GM19395 (cell line): ENCODE data around the gene MALT1.
"Not testable (repeated sequence)": the region's sequence is repeated elsewhere in the genome, so short reads cannot be mapped to it uniquely, and the experiment has no call there.

Experiments
- ATAC-seq: cut with Tn5 transposase; IDR thresholded peaks from one replicate; pipeline ENCODE4 v1.9.1; 2021; ENCODE audit warnings: mild to moderate bottlenecking, moderate library complexity; ENCODE audit not compliant: unreplicated experiment

Gene MALT1

DNA sequence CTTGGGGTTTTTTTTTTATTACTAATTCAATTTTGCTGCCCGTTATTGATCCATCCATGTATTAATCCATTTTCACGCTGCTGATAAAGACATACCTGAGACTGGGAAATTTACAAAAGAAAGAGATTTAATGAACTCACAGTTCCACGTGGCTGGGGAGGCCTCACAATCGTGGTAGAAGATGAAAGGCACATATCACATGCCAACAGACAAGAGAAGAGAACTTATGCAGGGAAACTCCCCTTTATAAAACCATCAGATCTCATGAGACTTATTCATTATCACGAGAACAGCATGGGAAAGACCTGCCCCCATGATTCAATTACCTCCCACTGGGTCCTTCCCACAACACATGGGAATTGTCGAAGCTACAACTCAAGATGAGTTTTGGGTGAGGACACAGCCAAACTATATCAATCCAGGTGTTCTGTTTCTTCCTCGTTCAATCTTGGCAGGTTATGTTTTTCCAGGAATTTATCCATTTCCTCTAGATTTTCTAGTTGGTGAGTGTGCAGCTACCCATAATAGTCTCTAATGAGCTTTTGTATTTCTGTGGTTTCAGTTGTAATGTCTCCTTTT is 18.0 kb upstream of the MALT1 start:
- ATAC-seq: not testable (repeated sequence)

DNA sequence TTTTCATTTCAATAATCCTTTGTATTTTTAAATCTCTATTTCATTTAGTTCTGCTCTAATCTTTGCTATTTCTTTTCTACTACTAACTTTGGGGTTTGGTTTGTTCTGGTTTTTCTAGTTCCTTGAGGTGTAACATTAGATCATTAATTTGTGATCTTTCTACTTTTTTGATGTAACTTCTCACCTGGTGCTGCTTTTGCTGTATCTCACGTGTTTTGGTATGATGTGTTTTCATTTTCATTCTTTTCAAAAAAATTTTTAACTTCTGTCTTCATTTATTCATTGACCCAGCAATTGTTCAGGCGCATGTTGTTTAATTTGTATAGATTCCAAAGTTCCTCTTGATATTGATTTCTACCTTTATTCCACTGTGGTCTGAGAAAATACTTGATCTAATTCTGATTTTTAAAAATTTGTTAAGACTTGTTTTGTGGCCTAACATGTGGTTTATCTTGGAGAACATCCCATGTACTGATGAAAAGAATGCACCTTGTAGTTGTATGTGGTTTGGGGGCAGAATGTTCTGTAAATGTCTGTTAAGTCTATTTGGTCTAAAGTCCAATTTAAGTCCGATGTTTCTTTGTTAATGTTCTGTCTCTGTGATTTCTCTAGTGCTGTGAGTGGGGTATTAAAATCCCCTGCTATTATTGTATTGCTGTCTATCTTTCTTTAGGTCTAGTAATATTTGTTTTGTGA is 17.3 kb upstream of the MALT1 start:
- no peak for ATAC-seq

DNA sequence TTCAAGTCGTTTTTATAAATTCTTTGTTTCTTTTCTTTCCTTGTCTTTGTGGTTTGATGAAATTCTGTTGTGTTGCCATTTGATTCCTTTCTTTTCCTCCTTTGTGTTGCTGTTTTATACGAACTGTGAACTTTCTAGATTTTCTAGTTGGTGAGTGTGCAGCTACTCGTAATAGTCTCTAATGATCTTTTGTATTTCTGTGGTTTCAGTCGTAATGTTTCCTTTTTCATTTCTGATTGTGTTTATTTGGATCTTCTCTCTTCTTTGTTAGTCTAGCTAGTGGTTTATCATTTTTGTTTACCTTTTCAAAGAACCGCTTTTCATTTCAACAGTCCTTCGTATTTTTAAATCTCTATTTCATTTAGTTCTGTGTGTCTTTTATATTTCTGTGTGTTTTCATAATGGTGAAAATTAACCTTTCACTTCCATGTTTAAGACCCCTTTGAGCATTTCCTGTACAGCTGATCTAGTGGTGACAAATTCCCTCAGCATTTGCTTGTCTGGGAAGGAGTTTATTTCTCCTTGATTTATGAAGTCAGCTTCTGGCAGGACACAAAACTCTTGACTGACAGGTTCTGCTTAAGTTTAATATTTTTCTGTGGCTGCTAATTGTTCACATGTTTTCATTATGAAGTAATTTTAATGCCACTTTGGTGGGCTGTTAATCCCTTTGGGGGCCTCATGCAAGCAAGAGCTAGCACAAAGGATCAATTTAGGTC is 16.2 kb upstream of the MALT1 start:
- ATAC-seq: no peak

DNA sequence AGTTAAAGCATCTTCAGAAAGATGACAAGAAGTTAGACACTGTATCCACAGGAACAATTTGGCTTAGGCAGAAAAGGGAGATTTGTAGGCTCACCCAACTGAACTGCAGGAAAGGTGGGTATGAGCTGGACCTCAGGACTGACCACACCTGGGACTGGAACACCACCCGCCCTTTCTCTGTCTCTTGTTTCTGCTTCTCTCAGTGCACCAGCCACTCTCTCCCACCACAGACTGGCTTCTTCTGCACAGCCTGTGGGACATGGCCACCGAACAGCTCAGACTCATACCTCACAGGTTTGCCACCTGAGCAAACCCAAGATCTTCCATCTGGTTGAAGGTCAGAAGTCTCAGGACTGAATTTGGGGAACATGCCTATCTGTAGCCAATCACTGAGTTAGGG is 14.2 kb upstream of the MALT1 start:
- no peak for ATAC-seq

DNA sequence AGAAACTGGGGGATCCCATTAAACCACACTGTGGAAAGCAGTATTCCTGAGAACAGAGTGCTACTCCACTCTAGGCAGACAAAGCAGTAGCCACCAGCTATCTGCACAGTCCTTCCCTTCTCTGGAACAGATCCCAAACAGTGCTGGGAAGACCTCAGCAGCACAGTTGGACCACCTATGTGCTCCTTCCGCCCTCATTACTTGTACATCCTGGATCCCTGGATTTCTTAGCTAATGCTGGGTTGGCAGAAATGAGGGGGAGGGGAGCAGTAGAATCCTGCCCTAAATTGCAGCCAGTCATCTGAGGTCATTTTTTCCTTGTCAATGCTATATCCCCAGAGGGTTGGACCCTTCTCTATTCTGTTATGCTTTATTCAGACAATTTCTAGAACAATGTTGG is 13.8 kb upstream of the MALT1 start:
- ATAC-seq: no peak

DNA sequence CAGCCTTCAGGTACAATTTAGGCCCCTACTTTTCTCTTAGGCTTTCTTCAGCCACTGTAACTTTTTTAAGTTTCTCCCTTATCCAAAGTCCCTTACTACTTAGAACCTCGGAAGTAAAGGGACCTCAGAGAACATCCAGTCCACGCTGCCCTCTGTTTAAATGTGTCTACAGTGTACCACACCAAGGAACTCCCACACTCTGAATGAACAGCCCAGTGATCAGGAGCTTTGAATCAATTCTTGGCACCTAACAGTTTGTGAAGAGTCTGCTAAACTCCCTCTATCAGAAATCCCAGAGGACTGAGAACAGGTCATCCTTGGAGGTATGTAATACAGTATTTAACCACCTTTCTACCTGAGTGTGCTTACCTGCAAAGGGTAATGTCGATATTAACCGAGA is 11.6 kb upstream of the MALT1 start:
- ATAC-seq: no peak

DNA sequence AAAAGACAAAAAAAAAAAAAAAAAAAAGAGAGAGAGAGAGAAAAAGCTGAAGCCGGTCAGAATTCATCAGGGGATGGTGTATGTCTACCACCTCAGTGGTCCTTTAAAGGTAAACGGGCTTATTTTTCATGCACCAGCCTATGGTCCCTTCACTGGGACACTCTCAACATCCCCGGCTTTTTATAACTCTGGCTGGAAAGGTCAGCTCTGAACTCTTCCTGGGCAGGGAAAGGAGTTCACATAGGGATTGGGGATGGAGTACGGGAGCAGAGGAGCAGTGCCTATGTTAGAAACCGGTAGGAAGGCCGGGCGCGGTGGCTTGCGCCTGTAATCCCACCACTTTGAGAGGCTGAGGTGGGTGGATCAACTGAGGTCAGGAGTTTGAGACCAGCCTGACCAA is 10.3 kb upstream of the MALT1 start:
- no peak for ATAC-seq

DNA sequence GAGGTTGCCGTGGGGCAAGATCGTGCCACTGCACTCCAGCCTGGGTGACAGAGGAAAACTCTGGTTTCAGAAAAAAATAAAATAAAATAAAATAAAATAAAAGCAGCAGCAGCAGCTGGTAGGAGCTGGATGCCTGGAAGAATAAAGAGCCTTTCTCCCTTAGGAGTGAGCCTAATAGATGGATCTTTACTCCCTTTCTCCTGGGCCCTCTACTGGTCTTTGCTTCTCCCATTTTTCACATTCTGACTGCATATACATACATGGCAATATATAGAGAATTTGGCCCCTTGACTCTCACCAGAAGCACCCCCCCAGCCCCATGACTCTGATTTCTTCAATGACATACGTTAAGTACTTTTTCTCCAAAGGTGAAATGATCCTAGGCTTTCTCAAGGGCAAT is 9.8 kb upstream of the MALT1 start:
- ATAC-seq: no peak

DNA sequence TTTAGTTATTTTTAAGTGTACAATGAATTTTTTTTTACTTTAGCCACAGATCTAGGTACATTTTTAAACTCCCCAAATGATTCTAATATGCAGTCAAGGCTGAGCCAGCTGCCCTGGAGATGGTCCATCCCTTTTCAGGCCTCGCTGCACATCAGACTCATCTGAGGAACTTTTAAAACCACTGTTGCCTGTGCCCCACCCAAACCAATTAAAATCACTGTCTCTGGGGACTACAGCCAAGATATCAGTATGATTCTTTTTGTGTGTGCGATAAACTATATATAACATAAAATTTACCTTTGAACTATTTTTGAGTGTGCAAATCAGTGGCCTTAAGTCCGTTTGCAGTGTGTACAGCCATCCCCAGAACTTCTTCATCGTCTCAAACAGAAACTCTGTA is 9.1 kb upstream of the MALT1 start:
- no peak for ATAC-seq

DNA sequence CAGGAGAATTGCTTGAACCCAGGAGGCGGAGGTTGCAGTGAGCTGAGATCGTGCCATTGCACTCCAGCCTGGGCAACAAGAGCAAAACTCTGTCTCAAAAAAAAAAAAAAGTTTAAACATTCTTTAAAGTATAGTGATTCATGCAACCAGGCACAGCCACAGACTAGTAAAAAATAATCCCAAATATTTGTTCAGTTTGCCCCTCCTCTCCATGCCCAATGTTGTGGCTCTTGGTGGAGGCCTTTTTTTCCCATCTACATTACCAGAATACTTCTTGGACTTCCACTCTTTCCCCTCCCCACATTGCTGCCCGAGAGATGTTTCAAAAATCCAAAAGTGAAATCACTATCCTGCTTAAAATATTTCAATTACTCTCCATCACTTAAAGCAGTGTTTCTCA is 5.1 kb upstream of the MALT1 start:
- no peak for ATAC-seq

DNA sequence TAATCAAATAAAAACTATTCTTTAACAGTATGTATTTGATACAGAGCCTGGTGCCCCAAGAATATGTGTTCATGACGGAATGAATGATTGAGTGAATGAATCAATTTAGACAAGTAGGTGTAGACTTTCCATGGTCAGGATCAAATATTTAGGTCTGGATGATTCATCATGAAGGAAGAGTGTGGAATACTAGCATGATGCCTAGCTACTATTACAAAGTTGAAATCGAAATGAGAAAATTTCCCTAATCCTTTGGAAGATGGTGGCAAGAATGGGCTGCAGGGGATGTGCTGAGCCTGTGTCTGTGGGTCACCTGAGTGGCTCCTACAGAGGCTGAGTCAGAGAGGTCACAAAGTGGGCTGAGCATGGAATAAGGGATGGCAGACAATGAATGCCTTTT is 3.1 kb upstream of the MALT1 start:
- ATAC-seq: no peak

DNA sequence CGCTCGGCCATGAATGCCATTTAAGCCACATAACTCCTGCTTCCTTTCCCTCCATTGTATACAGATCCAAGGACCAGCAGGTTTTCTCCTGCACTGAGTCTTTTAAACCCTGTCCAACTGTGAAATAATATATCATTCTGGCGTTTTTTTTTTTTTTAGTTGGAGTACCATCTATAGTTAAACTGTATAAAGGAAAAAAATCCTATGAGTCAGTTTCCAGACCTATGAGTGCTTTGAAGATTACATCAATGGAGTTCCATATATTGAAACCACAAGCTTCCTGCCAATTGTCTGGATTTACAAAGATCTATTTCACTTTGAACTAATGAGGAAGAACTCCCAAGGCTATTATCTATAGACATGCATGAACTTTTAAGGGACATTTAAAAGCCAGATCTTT is 2.4 kb upstream of the MALT1 start:
- no peak for ATAC-seq

DNA sequence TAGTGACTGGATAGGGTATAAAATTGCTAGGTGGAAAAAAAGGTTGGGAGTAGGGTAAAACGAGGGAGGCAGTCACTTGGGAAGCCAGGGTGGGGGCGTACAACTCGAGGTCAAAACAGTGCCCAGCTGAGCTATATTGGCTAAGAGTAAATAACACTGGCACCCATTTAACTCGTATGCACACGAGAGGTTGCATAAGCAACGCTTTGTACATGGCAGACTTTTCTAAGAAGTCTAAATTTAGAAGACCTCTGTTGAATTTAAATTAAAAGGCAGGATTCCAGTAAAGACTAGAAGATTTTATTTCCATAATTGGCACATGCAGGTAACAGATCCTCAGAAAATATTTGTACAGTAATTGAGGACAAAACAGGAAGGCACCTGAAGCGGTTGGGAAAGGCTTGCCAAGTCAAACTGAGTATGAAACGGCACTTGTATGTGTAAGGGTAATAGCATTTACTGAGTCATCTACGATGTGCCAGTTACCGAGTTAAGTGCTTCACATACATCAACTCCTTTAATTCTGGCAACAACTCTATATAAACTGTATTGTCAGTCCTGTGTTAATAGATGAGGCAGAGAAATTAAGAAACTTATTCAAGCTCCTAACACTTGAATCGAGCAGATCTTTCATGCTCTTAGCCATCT is 1.4 kb upstream of the MALT1 start:
- ATAC-seq: no peak

DNA sequence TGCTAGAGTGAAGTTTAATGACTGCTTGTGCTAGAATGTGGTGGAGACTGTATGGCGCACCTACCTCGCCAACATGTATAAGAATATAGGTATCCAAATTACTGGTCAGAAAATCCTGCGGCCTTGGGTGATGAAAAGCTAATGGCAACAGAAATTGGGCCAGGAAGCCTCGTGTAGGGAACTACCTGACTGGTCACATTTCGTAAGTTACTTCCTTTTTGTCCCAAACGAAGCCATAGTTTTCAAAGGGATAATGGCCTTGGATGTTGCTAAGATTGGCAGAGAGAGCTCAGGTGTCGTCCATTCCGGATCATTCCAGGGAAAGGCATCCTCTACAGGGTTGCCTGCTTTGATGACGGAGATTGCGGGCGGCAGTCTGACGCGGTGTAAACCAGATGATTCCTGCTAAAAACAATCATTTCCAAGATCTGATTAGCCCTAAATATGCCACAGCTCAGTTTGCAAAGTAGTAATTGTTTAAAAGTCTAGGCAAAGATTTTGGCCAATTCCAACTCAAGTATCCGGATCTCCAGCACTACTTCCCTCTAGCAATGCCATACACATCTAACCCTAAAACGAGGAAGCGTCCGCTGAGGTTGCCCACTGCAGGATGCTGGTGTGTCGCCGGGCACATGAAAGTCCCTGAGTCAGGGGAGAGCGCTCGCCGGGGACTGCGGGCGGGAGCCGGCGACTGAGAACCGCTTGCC is 708 bp upstream of the MALT1 start:
- no peak for ATAC-seq

DNA sequence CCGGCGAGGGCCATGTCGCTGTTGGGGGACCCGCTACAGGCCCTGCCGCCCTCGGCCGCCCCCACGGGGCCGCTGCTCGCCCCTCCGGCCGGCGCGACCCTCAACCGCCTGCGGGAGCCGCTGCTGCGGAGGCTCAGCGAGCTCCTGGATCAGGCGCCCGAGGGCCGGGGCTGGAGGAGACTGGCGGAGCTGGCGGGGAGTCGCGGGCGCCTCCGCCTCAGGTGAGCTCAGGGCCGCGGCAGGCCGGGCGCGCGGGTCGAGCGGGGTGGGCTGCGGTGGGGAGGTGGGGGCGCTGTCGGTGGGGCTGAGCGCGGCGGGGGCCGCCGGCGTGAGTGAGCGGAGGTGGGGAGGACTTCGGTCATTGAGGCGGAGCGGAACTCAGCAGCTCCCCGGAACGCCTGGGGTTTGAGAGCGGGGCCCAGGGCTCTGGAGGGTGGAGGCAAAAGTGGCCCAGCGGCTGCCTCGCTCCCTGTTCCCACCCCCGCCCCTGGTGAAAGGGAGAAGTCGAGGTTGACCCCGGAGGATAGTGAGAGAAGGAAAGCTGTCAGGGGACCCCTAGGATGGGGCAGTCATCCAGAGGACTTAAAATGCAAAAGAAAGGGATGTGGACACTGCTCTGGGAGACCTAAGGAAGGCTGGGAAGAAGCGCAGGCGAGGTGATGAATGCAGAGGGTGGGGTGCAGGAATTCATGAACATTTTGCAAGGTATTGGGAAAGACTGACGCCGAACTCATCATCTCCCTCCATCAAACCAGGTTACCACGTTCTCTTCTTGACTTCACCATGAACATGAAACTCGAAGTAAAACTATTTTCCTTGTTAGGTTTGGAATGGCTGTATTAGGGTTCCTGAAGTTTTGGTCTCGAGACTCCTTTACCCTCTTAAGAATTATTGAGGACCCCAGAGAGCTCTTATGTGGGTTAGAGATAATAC is 633 bp downstream of the MALT1 start:
- peak; percentile 37 for ATAC-seq

DNA sequence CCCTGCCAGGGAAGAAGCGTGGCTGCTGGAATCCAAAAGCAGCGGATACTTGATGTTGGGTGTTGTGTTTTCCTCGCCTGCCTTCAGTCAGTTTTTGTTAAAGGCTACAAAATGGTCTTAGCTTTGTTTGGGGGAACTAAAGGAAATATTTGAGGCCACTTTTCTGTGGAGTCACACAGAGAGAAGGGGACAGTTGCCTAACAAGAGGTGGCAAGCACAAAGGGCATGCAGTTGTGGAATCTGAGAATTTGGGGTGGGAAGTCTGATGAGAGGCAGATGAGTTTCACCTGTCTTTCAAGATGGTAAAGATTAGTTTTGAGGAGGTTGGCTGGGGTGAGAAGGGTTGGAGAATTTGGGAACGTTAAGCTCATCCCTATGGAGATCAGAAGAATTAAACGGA is 2.9 kb downstream of the MALT1 start:
- ATAC-seq: no peak

DNA sequence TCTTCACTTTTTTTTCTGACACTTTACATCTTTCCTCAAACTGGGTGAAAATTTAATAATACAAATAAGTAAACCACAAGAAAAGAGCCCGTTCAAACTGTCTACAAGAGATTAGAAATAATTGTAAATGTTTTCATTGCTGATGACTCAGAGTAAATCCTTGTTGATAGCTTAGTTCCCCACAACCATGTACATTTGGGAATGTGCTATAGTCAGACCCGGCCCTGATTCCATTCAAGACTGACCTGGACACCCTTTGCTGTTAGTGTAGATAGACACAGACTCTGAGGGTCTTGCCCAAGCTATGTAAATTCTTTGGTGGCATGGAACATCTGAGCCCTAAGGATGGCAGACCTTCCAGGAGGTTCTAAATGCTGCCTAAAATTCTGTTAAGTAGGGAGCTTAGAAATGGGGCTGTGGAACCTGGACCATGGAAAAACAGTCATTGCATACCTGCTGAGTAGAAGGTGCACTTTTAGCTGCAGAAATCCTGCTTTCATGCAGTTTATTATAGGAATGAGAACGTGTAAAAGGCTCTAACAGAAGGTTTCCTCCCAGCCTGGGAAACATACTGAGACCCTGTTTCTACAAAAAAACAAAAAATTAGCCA is 3.7 kb downstream of the MALT1 start:
- ATAC-seq: no peak

DNA sequence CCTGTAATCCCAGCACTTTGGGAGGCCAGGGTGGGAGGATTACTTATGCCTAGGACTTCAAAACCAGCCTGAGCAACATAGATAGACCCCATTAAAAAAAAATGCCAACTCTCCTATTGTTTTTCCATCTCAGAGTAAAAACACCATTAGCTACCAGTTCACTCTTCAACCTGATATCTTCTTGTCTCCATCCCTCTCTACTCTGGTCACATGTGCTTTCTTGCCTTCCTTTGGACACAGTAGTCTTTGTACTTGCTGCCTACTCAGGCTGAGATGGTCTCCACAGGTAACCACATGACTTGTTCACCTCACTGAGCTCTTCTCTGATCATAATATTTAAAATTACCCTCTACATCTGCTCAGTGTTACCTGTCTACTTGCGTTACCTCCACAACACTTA is 5.0 kb downstream of the MALT1 start:
- no peak for ATAC-seq

DNA sequence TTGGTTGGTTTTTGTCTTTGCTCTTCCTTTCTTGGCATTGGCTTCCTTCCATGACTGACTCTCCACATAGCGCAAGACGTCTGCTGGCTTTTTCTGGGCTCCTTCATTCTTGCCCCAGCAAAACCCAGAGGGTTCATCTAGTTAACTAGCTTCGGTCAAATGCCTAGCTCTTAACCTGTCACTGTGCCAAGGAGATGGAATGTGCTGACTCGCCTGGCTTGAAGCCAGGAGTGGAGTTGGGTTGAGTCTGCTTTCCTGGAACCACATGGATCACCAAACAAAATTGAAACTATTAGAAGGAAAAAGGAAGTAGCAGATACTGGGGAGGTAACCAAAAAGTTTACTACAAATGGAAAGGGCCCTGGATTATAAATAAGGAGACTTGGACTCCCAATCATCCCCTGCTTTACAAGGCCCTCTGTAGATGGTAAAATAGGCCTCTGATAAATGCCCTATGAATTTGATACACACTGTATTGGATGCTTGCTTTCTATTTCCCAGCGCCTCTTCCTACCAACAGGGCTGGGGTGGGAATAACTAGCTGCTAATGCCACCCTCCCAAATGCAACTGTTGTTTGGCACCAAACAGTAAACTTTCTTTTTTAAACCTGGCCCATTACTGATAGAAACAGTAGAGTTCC is 11.3 kb downstream of the MALT1 start:
- no peak for ATAC-seq
